Measurements from ENCODE around the gene DIP2C.

GRCh38 chr10:289581-289980 lies 399.9 kb downstream of the DIP2C start:
- no peak for TF ChIP-seq CTCF (IDR thresholded peaks at IDR 0.05; ENCODE audit: borderline replicate concordance, extremely low read depth, low read length, poor library complexity, severe bottlenecking)
- no peak for TF ChIP-seq EZH2 (IDR thresholded peaks at IDR 0.05; ENCODE audit: borderline replicate concordance, low read depth, low read length, severe bottlenecking)

All from DND-41 (cell line).